ENCODE measurements around the gene FADS2. TPM values are rescaled to one million over a fixed set of nuclear protein-coding genes. Genes with fewer than 3 reads are reported as not detected.

FADS2 gene
- total RNA-seq, 4 donors from 2014 or later = 1.5 to 6.4 (median 4.0) TPM

- intact Hi-C loops (cut with DNase I; ENCODE audit: low total_unique reads) (no loop called here), in situ Hi-C loops (cut with MboI; ENCODE audit: low sequenced_read_pairs in 4 of 4) (no loop called here)
- H3K4me1 ChIP-seq = peaks cover 0 to under 1% of the 10 kb centered on the region in 2 donors
- H3K4me3 ChIP-seq = no peak overlapping the region
- DNase-seq = no peak
- no peak overlapping the region for H3K27ac ChIP-seq
- H3K9me3 ChIP-seq = no peaks in the 10 kb centered on the region
- H3K36me3 ChIP-seq = no peaks in the 10 kb centered on the region
- ATAC-seq = no peak
- no peaks in the 10 kb centered on the region for H3K27me3 ChIP-seq
- no peak for TF ChIP-seq POLR2A (IDR thresholded peaks at IDR 0.05)
- no peak for TF ChIP-seq CTCF (IDR thresholded peaks at IDR 0.05 in 4 of 5, conservative IDR thresholded peaks at IDR 0.05 in 1 of 5)
Measured at GRCh38 chr11:61869429-61869707, 41.3 kb downstream of the FADS2 start.

GRCh38 chr11:61869708-61870451 lies 41.8 kb downstream of the FADS2 start:
- Histone ChIP-seq H3K4me3 (no peak overlapping the region), H3K36me3 (no peaks in the 10 kb centered on the region), H3K4me1 (peaks cover 0 to 5% of the 10 kb centered on the region in 2 donors), H3K27ac (peak overlapping the region in 3 of 4 donors; percentile 15 to 70 (median 48)), H3K27me3 (no peaks in the 10 kb centered on the region), H3K9me3 (no peaks in the 10 kb centered on the region)
- DNase-seq (no peak), ATAC-seq (no peak)
- intact Hi-C loops (cut with DNase I; ENCODE audit: low total_unique reads) = loop anchor here (2.0 to 5.0 kb wide), 2 partner anchors 73 to 239 kb away; no protein-coding TSS in a partner anchor
- no peak for TF ChIP-seq POLR2A (IDR thresholded peaks at IDR 0.05)
- no peak for TF ChIP-seq CTCF (IDR thresholded peaks at IDR 0.05 in 4 of 5, conservative IDR thresholded peaks at IDR 0.05 in 1 of 5)
- in situ Hi-C loops (cut with MboI; ENCODE audit: low sequenced_read_pairs in 4 of 4) = loop anchor here in 2 of 4 donors (10.0 kb wide), 2 partner anchors 215 to 235 kb away; no protein-coding TSS in a partner anchor

- in situ Hi-C loops (cut with MboI; ENCODE audit: low sequenced_read_pairs in 4 of 4) (loop anchor here in 2 of 4 donors (10.0 kb wide), 2 partner anchors 214 to 234 kb away; no protein-coding TSS in a partner anchor), intact Hi-C loops (cut with DNase I; ENCODE audit: low total_unique reads) (loop anchor here (1.0 to 5.0 kb wide), 4 partner anchors 29 to 238 kb away; no protein-coding TSS in a partner anchor)
- H3K4me3 ChIP-seq = no peak overlapping the region
- no peaks in the 10 kb centered on the region for H3K9me3 ChIP-seq
- peaks cover 0 to 5% of the 10 kb centered on the region in 2 donors for H3K4me1 ChIP-seq
- TF ChIP-seq CTCF (IDR thresholded peaks at IDR 0.05 in 4 of 5, conservative IDR thresholded peaks at IDR 0.05 in 1 of 5) (no peak), POLR2A (IDR thresholded peaks at IDR 0.05) (no peak)
- H3K27ac ChIP-seq = peak overlapping the region; percentile 48 to 70 (median 66)
- no peak for ATAC-seq
- no peaks in the 10 kb centered on the region for H3K27me3 ChIP-seq
- peaks cover 0 to 2% of the 10 kb centered on the region in 2 donors for H3K36me3 ChIP-seq
- no peak for DNase-seq
Measured at GRCh38 chr11:61870541-61871031, 42.5 kb downstream of the FADS2 start.

GRCh38 chr11:61871158-61871597 lies 43.1 kb downstream of the FADS2 start:
- in situ Hi-C loops (cut with MboI; ENCODE audit: low sequenced_read_pairs in 4 of 4) = loop anchor here in 2 of 4 donors (10.0 kb wide), 2 partner anchors 214 to 234 kb away; no protein-coding TSS in a partner anchor
- H3K4me1 ChIP-seq = peaks cover 0 to 5% of the 10 kb centered on the region in 2 donors
- TF ChIP-seq CTCF (IDR thresholded peaks at IDR 0.05 in 4 of 5, conservative IDR thresholded peaks at IDR 0.05 in 1 of 5) = peak; percentile 87 to 96 (median 93)
- TF ChIP-seq POLR2A (IDR thresholded peaks at IDR 0.05) = no peak
- no peak overlapping the region for H3K4me3 ChIP-seq
- H3K27me3 ChIP-seq = no peaks in the 10 kb centered on the region
- peak; percentile 87 to 88 for ATAC-seq
- H3K36me3 ChIP-seq = peaks cover 0 to 6% of the 10 kb centered on the region in 2 donors
- H3K9me3 ChIP-seq = no peaks in the 10 kb centered on the region
- intact Hi-C loops (cut with DNase I; ENCODE audit: low total_unique reads) = loop anchor here (1.0 to 5.0 kb wide), 4 partner anchors 28 to 238 kb away; no protein-coding TSS in a partner anchor
- peak; percentile 47 to 62 for DNase-seq
- peak overlapping the region; percentile 48 to 70 (median 66) for H3K27ac ChIP-seq

All from gastrocnemius medialis (tissue), 4 donors.